ENCODE data around the gene ARHGAP15. TPM values are rescaled to one million over a fixed set of nuclear protein-coding genes. Genes with fewer than 3 reads are reported as not detected.

Gene ARHGAP15
- total and polyA plus RNA-seq, 5 donors from 2014 or later: 242 to 285 (median 260) TPM

- Histone ChIP-seq H3K27ac (ENCODE audit: insufficient read depth, low read length, poor library complexity, severe bottlenecking) (no peak overlapping the region), H3K9me3 (ENCODE audit: control insufficient read depth in 2 of 2, low read length in 2 of 2) (no peaks in the 10 kb centered on the region), H3K27me3 (ENCODE audit: control insufficient read depth, insufficient read depth, low read length) (no peaks in the 10 kb centered on the region), H3K36me3 (ENCODE audit: control insufficient read depth, insufficient read depth, low read length) (peaks cover 19% of the 10 kb centered on the region), H3K4me3 (ENCODE audit: low read depth, low read length) (no peak overlapping the region), H3K4me1 (ENCODE audit: control insufficient read depth, insufficient read depth, low read length, poor library complexity, severe bottlenecking) (no peaks in the 10 kb centered on the region)
- ATAC-seq (ENCODE audit: low read depth in 2 of 2) (no peak), DNase-seq (no peak)
- H3K27me3 Mint-ChIP-seq: no peaks in the 10 kb centered on the region
- H3K27ac Mint-ChIP-seq: peak overlapping the region in 2 of 3 donors; percentile 53 to 64
- peaks cover 32% of the 10 kb centered on the region for H3K36me3 Mint-ChIP-seq
- H3K9me3 Mint-ChIP-seq: peaks cover 0 to 1% (median 0%) of the 10 kb centered on the region in 7 donors
- no peak overlapping the region for H3K4me3 Mint-ChIP-seq
- H3K4me1 Mint-ChIP-seq: peaks cover 16 to 40% (median 30%) of the 10 kb centered on the region in 4 donors
Measured at GRCh38 chr2:143296089-143296488, 166.9 kb downstream of the ARHGAP15 start.

DNA sequence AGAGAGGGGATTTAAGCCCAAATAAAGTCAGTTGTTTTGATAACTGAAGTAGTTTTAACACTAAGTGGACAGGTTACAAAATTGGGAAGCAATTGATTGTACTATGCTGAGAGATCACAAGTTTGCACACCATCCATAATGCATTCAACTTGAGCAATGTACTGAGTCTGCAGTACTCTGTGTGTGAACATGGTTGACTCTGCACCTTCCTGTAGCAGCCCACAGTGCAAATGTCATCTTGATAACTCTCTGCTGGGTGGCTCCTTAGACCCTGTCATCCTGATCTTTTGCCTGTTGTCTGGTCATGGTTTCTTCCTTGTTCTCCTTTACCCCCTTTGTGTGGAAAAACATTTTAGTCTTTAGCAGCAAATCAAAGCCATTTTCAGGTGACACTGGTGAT is 168.0 kb downstream of the ARHGAP15 start:
- H3K27ac ChIP-seq (ENCODE audit: insufficient read depth, low read length, poor library complexity, severe bottlenecking): no peak overlapping the region
- H3K4me1 ChIP-seq (ENCODE audit: control insufficient read depth, insufficient read depth, low read length, poor library complexity, severe bottlenecking): no peaks in the 10 kb centered on the region
- Mint-ChIP-seq H3K9me3 (peaks cover 0 to 2% (median 0%) of the 10 kb centered on the region in 7 donors), H3K4me1 (peaks cover 16 to 34% (median 32%) of the 10 kb centered on the region in 4 donors), H3K27ac (peak overlapping the region in 2 of 3 donors; percentile 6 to 64), H3K4me3 (no peak overlapping the region), H3K27me3 (no peaks in the 10 kb centered on the region), H3K36me3 (peaks cover 31% of the 10 kb centered on the region)
- H3K27me3 ChIP-seq (ENCODE audit: control insufficient read depth, insufficient read depth, low read length): no peaks in the 10 kb centered on the region
- no peaks in the 10 kb centered on the region for H3K9me3 ChIP-seq (ENCODE audit: control insufficient read depth in 2 of 2, low read length in 2 of 2)
- H3K4me3 ChIP-seq (ENCODE audit: low read depth, low read length): no peak overlapping the region
- peaks cover 19% of the 10 kb centered on the region for H3K36me3 ChIP-seq (ENCODE audit: control insufficient read depth, insufficient read depth, low read length)
- DNase-seq (no peak), ATAC-seq (ENCODE audit: low read depth in 2 of 2) (no peak)

DNA sequence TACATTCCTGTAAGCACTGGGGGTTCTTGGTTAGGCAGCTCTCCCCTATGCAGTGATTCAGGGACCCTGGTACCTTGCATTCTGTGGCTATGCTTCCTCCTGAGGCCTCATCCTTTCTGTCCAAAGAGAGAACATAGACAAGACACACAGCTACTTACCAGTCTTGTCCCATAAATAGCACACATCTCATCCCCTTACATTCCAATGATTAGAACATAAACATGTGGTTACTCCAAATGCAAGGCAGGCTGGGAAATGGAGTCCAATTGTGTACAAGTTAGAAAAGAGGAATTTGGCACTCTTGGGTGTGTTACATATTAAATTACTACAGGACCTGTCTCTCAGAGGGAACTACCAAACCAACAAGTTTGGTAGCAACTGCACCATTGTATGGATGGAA is 171.3 kb downstream of the ARHGAP15 start:
- Mint-ChIP-seq H3K27ac (no peak overlapping the region), H3K4me1 (peaks cover 5 to 32% (median 25%) of the 10 kb centered on the region in 4 donors), H3K9me3 (peaks cover 0 to 4% (median 0%) of the 10 kb centered on the region in 7 donors), H3K4me3 (no peak overlapping the region), H3K36me3 (peaks cover 36% of the 10 kb centered on the region), H3K27me3 (no peaks in the 10 kb centered on the region)
- Histone ChIP-seq H3K27ac (ENCODE audit: insufficient read depth, low read length, poor library complexity, severe bottlenecking) (no peak overlapping the region), H3K27me3 (ENCODE audit: control insufficient read depth, insufficient read depth, low read length) (no peaks in the 10 kb centered on the region), H3K4me3 (ENCODE audit: low read depth, low read length) (no peak overlapping the region), H3K36me3 (ENCODE audit: control insufficient read depth, insufficient read depth, low read length) (peaks cover 20% of the 10 kb centered on the region), H3K9me3 (ENCODE audit: control insufficient read depth in 2 of 2, low read length in 2 of 2) (no peaks in the 10 kb centered on the region), H3K4me1 (ENCODE audit: control insufficient read depth, insufficient read depth, low read length, poor library complexity, severe bottlenecking) (no peaks in the 10 kb centered on the region)
- no peak for ATAC-seq (ENCODE audit: low read depth in 2 of 2)
- DNase-seq: no peak

DNA sequence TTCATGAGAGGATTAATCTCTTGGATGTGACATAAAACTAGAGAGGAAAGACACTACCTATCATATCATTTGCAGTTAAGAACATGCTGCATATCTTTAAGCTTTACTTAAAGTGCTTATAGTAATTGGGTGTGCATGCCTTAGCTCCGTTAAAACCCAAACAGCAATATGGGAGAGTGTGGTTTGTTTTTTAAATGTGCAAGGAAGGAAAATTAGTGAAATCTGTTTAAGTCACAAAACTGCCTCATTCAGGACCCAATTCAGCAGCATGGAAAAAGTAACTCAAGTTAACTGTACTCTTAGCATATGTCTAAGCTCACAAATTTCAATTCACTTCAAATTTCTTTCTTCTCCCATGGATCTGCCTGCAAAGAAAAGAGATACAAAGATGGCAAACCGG is 182.2 kb downstream of the ARHGAP15 start:
- Mint-ChIP-seq H3K4me1 (peaks cover 24 to 44% (median 35%) of the 10 kb centered on the region in 4 donors), H3K27ac (peak overlapping the region in 1 of 3 donors; percentile 54)
- no peak for DNase-seq

GRCh38 chr2:143312441-143312840 is 183.2 kb downstream of the ARHGAP15 start:
- H3K27me3 ChIP-seq (ENCODE audit: control insufficient read depth, insufficient read depth, low read length): no peaks in the 10 kb centered on the region
- no peak overlapping the region for H3K4me3 ChIP-seq (ENCODE audit: low read depth, low read length)
- H3K9me3 Mint-ChIP-seq: no peaks in the 10 kb centered on the region
- H3K4me1 Mint-ChIP-seq: peaks cover 25 to 43% (median 33%) of the 10 kb centered on the region in 4 donors
- H3K36me3 Mint-ChIP-seq: peaks cover 20% of the 10 kb centered on the region
- H3K27me3 Mint-ChIP-seq: no peaks in the 10 kb centered on the region
- DNase-seq (no peak), ATAC-seq (ENCODE audit: low read depth in 2 of 2) (no peak)
- no peak overlapping the region for H3K27ac ChIP-seq (ENCODE audit: insufficient read depth, low read length, poor library complexity, severe bottlenecking)
- H3K9me3 ChIP-seq (ENCODE audit: control insufficient read depth in 2 of 2, low read length in 2 of 2): no peaks in the 10 kb centered on the region
- H3K27ac Mint-ChIP-seq: no peak overlapping the region
- H3K4me3 Mint-ChIP-seq: no peak overlapping the region
- H3K36me3 ChIP-seq (ENCODE audit: control insufficient read depth, insufficient read depth, low read length): peaks cover 2% of the 10 kb centered on the region
- no peaks in the 10 kb centered on the region for H3K4me1 ChIP-seq (ENCODE audit: control insufficient read depth, insufficient read depth, low read length, poor library complexity, severe bottlenecking)

More for the DNA sequence above, 182.2 kb downstream of the ARHGAP15 start:
- Mint-ChIP-seq H3K9me3 (no peaks in the 10 kb centered on the region), H3K36me3 (peaks cover 15% of the 10 kb centered on the region), H3K27me3 (no peaks in the 10 kb centered on the region), H3K4me3 (no peak overlapping the region)
- Histone ChIP-seq H3K4me3 (ENCODE audit: low read depth, low read length) (no peak overlapping the region), H3K27me3 (ENCODE audit: control insufficient read depth, insufficient read depth, low read length) (no peaks in the 10 kb centered on the region), H3K4me1 (ENCODE audit: control insufficient read depth, insufficient read depth, low read length, poor library complexity, severe bottlenecking) (no peaks in the 10 kb centered on the region), H3K36me3 (ENCODE audit: control insufficient read depth, insufficient read depth, low read length) (no peaks in the 10 kb centered on the region), H3K9me3 (ENCODE audit: control insufficient read depth in 2 of 2, low read length in 2 of 2) (no peaks in the 10 kb centered on the region), H3K27ac (ENCODE audit: insufficient read depth, low read length, poor library complexity, severe bottlenecking) (no peak overlapping the region)
- no peak for ATAC-seq (ENCODE audit: low read depth in 2 of 2)

- peaks cover 5% of the 10 kb centered on the region for H3K36me3 ChIP-seq (ENCODE audit: control insufficient read depth, insufficient read depth, low read length)
- H3K4me1 Mint-ChIP-seq: peaks cover 23 to 42% (median 33%) of the 10 kb centered on the region in 4 donors
- no peaks in the 10 kb centered on the region for H3K4me1 ChIP-seq (ENCODE audit: control insufficient read depth, insufficient read depth, low read length, poor library complexity, severe bottlenecking)
- no peaks in the 10 kb centered on the region for H3K9me3 Mint-ChIP-seq
- no peaks in the 10 kb centered on the region for H3K27me3 ChIP-seq (ENCODE audit: control insufficient read depth, insufficient read depth, low read length)
- no peak overlapping the region for H3K27ac Mint-ChIP-seq
- DNase-seq (no peak), ATAC-seq (ENCODE audit: low read depth in 2 of 2) (no peak)
- H3K27me3 Mint-ChIP-seq: no peaks in the 10 kb centered on the region
- no peak overlapping the region for H3K4me3 ChIP-seq (ENCODE audit: low read depth, low read length)
- no peaks in the 10 kb centered on the region for H3K9me3 ChIP-seq (ENCODE audit: control insufficient read depth in 2 of 2, low read length in 2 of 2)
- H3K27ac ChIP-seq (ENCODE audit: insufficient read depth, low read length, poor library complexity, severe bottlenecking): no peak overlapping the region
- no peak overlapping the region for H3K4me3 Mint-ChIP-seq
- H3K36me3 Mint-ChIP-seq: peaks cover 27% of the 10 kb centered on the region
Measured at GRCh38 chr2:143313861-143314260, 184.6 kb downstream of the ARHGAP15 start.

DNA sequence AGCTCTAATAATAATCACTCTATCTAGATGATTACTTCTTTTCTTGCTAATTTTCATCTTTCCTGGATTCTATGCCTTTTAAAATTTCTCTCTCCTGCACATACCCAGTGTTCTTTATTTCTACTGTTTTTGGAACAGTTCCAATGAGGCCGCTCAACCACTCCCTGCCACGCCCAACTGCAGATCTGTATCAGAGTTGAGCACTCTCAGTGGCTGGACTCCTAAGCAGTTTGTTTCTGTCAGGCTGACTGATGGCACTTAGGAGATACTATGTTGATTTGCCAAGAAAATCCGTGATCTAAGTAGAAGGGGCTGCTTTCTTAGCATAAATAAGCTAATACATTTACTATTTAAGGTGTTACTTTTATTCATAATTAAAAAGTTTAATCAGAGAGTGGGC is 192.8 kb downstream of the ARHGAP15 start:
- H3K4me1 ChIP-seq (ENCODE audit: control insufficient read depth, insufficient read depth, low read length, poor library complexity, severe bottlenecking): no peaks in the 10 kb centered on the region
- Mint-ChIP-seq H3K4me1 (peaks cover 18 to 66% (median 54%) of the 10 kb centered on the region in 4 donors), H3K27ac (peak overlapping the region in 1 of 3 donors; percentile 79), H3K36me3 (peaks cover 30% of the 10 kb centered on the region), H3K9me3 (peaks cover 0 to 2% (median 0%) of the 10 kb centered on the region in 7 donors), H3K27me3 (no peaks in the 10 kb centered on the region), H3K4me3 (no peak overlapping the region)
- H3K27ac ChIP-seq (ENCODE audit: insufficient read depth, low read length, poor library complexity, severe bottlenecking): no peak overlapping the region
- ATAC-seq (ENCODE audit: low read depth in 2 of 2) (no peak), DNase-seq (no peak)
- H3K4me3 ChIP-seq (ENCODE audit: low read depth, low read length): no peak overlapping the region
- H3K27me3 ChIP-seq (ENCODE audit: control insufficient read depth, insufficient read depth, low read length): no peaks in the 10 kb centered on the region
- no peaks in the 10 kb centered on the region for H3K9me3 ChIP-seq (ENCODE audit: control insufficient read depth in 2 of 2, low read length in 2 of 2)
- H3K36me3 ChIP-seq (ENCODE audit: control insufficient read depth, insufficient read depth, low read length): peaks cover 14% of the 10 kb centered on the region

GRCh38 chr2:143329288-143329687 is 200.1 kb downstream of the ARHGAP15 start:
- H3K4me1 ChIP-seq (ENCODE audit: control insufficient read depth, insufficient read depth, low read length, poor library complexity, severe bottlenecking): no peaks in the 10 kb centered on the region
- H3K4me1 Mint-ChIP-seq: peaks cover 27 to 76% (median 65%) of the 10 kb centered on the region in 4 donors
- no peak overlapping the region for H3K4me3 Mint-ChIP-seq
- ATAC-seq (ENCODE audit: low read depth in 2 of 2): no peak
- H3K9me3 ChIP-seq (ENCODE audit: control insufficient read depth in 2 of 2, low read length in 2 of 2): no peaks in the 10 kb centered on the region
- H3K36me3 Mint-ChIP-seq: peaks cover 6% of the 10 kb centered on the region
- H3K27me3 Mint-ChIP-seq: no peaks in the 10 kb centered on the region
- no peak for DNase-seq
- no peak overlapping the region for H3K27ac ChIP-seq (ENCODE audit: insufficient read depth, low read length, poor library complexity, severe bottlenecking)
- no peak overlapping the region for H3K27ac Mint-ChIP-seq
- H3K36me3 ChIP-seq (ENCODE audit: control insufficient read depth, insufficient read depth, low read length): peaks cover 6% of the 10 kb centered on the region
- no peaks in the 10 kb centered on the region for H3K27me3 ChIP-seq (ENCODE audit: control insufficient read depth, insufficient read depth, low read length)
- H3K9me3 Mint-ChIP-seq: no peaks in the 10 kb centered on the region
- no peak overlapping the region for H3K4me3 ChIP-seq (ENCODE audit: low read depth, low read length)

Measured in CD4-positive, CD25-positive, alpha-beta regulatory T cell (primary cell).